Activated CD8-positive, alpha-beta memory T cell treated with anti-CD3 and anti-CD28 coated beads, Interleukin-2, amount 50 U/mL, for 4 hours (primary cell): Measurements from ENCODE around the gene AP2M1.
A peak's percentile ranks its signal among the peaks of the same experiment; 100 is the strongest.
"Not testable (repeated sequence)": the region's sequence is repeated elsewhere in the genome, so short reads cannot be mapped to it uniquely, and the experiment has no call there.

ENCODE experiments used
- DNase-seq: peaks from one replicate; pipeline ENCODE4 v3.0.0-alpha.2; 2020

The AP2M1 gene

GRCh38 chr3:184174646-184175492, at the start of gene AP2M1:
Gene AP2M1 (plus strand): TSS chr3:184174855. CDS start chr3:184176994, 2,139 bp downstream.
- peak; percentile 97 for DNase-seq

GRCh38 chr3:184126006-184126405, 48.6 kb upstream of the AP2M1 start:
- no peak for DNase-seq

GRCh38 chr3:184129012-184129411, 45.6 kb upstream of the AP2M1 start:
- no peak for DNase-seq

GRCh38 chr3:184132945-184133344, 41.7 kb upstream of the AP2M1 start:
- DNase-seq: no peak

- peak; percentile 57 for DNase-seq
These were observed 40.6 kb upstream of the AP2M1 start for GRCh38 chr3:184133840-184134745.

GRCh38 chr3:184134746-184135148, 39.9 kb upstream of the AP2M1 start:
- DNase-seq: no peak

- DNase-seq: peak; percentile 83
These were observed 39.3 kb upstream of the AP2M1 start, which contains the start of gene EIF2B5 for GRCh38 chr3:184135149-184135910. Gene EIF2B5 (plus strand): TSS chr3:184135358. CDS start chr3:184135386, 28 bp downstream.

- DNase-seq: no peak
These were observed 38.8 kb upstream of the AP2M1 start for GRCh38 chr3:184135911-184136260.

GRCh38 chr3:184140436-184140835, 34.2 kb upstream of the AP2M1 start:
- no peak for DNase-seq

GRCh38 chr3:184142199-184142598, 32.5 kb upstream of the AP2M1 start:
- DNase-seq: no peak

- DNase-seq: no peak
These were observed 31.3 kb upstream of the AP2M1 start for GRCh38 chr3:184143327-184143726.

- DNase-seq: no peak
These were observed 30.1 kb upstream of the AP2M1 start for GRCh38 chr3:184144505-184144904.

- DNase-seq: no peak
These were observed 29.5 kb upstream of the AP2M1 start for GRCh38 chr3:184145111-184145524.

- no peak for DNase-seq
These were observed 28.8 kb upstream of the AP2M1 start for GRCh38 chr3:184145751-184146270.

GRCh38 chr3:184148076-184148475, 26.6 kb upstream of the AP2M1 start:
- no peak for DNase-seq

- no peak for DNase-seq
These were observed 25.5 kb upstream of the AP2M1 start for GRCh38 chr3:184149123-184149522.

GRCh38 chr3:184149770-184150169, 24.9 kb upstream of the AP2M1 start:
- DNase-seq: not testable (repeated sequence)

- peak; percentile 41 for DNase-seq
These were observed 19.6 kb upstream of the AP2M1 start, which contains the start of gene DVL3 for GRCh38 chr3:184154885-184155643. Gene DVL3 (plus strand): TSS chr3:184155377. CDS start chr3:184155636, 259 bp downstream.

- peak; percentile 50 for DNase-seq
These were observed 18.8 kb upstream of the AP2M1 start for GRCh38 chr3:184155644-184156521.

GRCh38 chr3:184156522-184156955, 18.1 kb upstream of the AP2M1 start:
- no peak for DNase-seq

- DNase-seq: no peak
These were observed 17.4 kb upstream of the AP2M1 start for GRCh38 chr3:184157206-184157605.
